K562 (cell line): ENCODE measurements around the gene PRPF6. TPM values are rescaled to one million over a fixed set of nuclear protein-coding genes. Genes with fewer than 3 reads are reported as not detected.

Experiments used
- ATAC-seq: fragments of 200-7000 bp; cut with Tn5 transposase; 3 replicates; pipeline ENCODE4 v1.9.1; 2020; ENCODE audit warnings: moderate library complexity
- BruUV-seq: library from RNA; stranded (reverse); fragments of 400-500 nt; replicated peaks from 2 replicates; lab custom pipeline; 2021; lab: Mats Ljungman, UMichigan
- CTCF ChIA-PET: fragments of 300-600 bp; formaldehyde crosslinking; extraction: SDS; loops from one replicate; lab custom pipeline; 2021; ENCODE audit warnings: low intra/inter-chr PET ratio; lab: Yijun Ruan, JAX
- POLR2A ChIA-PET: fragments of 300-600, 350-650 bp; sonication (Branson Sonifier 250); formaldehyde crosslinking; extraction: SDS; loops from one replicate; lab custom pipeline; 2021; ENCODE audit warnings: antibody characterized with exemption, inconsistent platforms; lab: Yijun Ruan, JAX
- DNase-seq, 4 experiments: peaks; one replicate each; pipeline versions ENCODE4 v3.0.0 to v3.0.0-alpha.2; 2011 to 2018; ENCODE audit warnings: low spot score in 3 of 4, mixed read lengths in 3 of 4; ENCODE audit errors: extremely low read depth in 1 of 4
- FAIRE-seq: peaks from 2 replicates; lab custom pipeline; 2011; peaks lifted over from hg19 to GRCh38; lab: Jason Lieb, UNC
- H2AFZ ChIP-seq: 2 replicates; pipeline ENCODE4 v1.6.0; 2011; ENCODE audit warnings: low read depth, low read length, control low read depth, inconsistent platforms
- H3K27ac ChIP-seq: fragments of 200-600 bp; 3 replicates; pipeline ENCODE4 v1.8.0; 2011; ENCODE audit warnings: low read depth, mild to moderate bottlenecking, control low read depth, inconsistent platforms, low read length, moderate library complexity, mixed read lengths; ENCODE audit errors: extremely low read depth
- H3K27me3 ChIP-seq, 2 experiments: fragments of 300-600 bp in 1 of 2; 2 replicates in 1 of 2; 3 replicates in 1 of 2; pipeline versions ENCODE4 v1.6.0 to v1.8.0; 2011; ENCODE audit warnings: inconsistent platforms in 2 of 2, low read length in 2 of 2, mild to moderate bottlenecking in 1 of 2, mixed read lengths in 1 of 2, moderate library complexity in 1 of 2; ENCODE audit not compliant: control insufficient read depth in 2 of 2, insufficient read depth in 2 of 2
- H3K36me3 ChIP-seq: fragments of 300-600 bp; 3 replicates; pipeline ENCODE4 v1.8.0; 2011; ENCODE audit warnings: mild to moderate bottlenecking, low read length, inconsistent platforms; ENCODE audit not compliant: control insufficient read depth, insufficient read depth
- H3K4me1 ChIP-seq, 2 experiments: fragments of 200-600 bp in 1 of 2; replicated peaks in 1 of 2; 2 replicates in 1 of 2; 3 replicates in 1 of 2; pipeline versions ENCODE4 v1.5.1 to v1.8.0; 2011; ENCODE audit warnings: inconsistent platforms in 2 of 2, low read length in 2 of 2, mild to moderate bottlenecking in 1 of 2, mixed read lengths in 1 of 2, moderate library complexity in 1 of 2; ENCODE audit not compliant: control insufficient read depth in 2 of 2, insufficient read depth in 2 of 2
- H3K4me2 ChIP-seq: 2 replicates; pipeline ENCODE4 v1.6.1; 2011; ENCODE audit warnings: low read length, control low read depth, inconsistent platforms, mixed read lengths; ENCODE audit not compliant: insufficient read depth
- H3K4me3 ChIP-seq: fragments of 200-600 bp; sonication (generic), shearing (Covaris generic); 2 replicates; pipeline ENCODE4 v1.5.1; 2016; ENCODE audit warnings: control low read depth, inconsistent platforms
- H3K79me2 ChIP-seq: fragments of 200-600 bp; 3 replicates; pipeline ENCODE4 v1.8.0; 2011; ENCODE audit warnings: low read length, inconsistent platforms; ENCODE audit not compliant: control insufficient read depth, insufficient read depth
- H3K9ac ChIP-seq, 2 experiments: 2 replicates each; pipeline versions ENCODE4 v1.6.0 to v1.6.1; 2011; ENCODE audit warnings: low read depth in 2 of 2, low read length in 2 of 2, control low read depth in 1 of 2, inconsistent platforms in 1 of 2, mild to moderate bottlenecking in 1 of 2, mixed read lengths in 1 of 2; ENCODE audit not compliant: insufficient read depth in 1 of 2
- H3K9me1 ChIP-seq: one replicate; pipeline ENCODE4 v1.6.0; 2011; ENCODE audit warnings: inconsistent platforms, mild to moderate bottlenecking, low read length, moderate library complexity; ENCODE audit not compliant: control insufficient read depth, insufficient read depth
- H3K9me3 ChIP-seq: replicated peaks from 2 replicates; pipeline ENCODE4 v1.5.1; 2011; ENCODE audit warnings: low read depth, low read length, inconsistent platforms; ENCODE audit not compliant: control insufficient read depth, insufficient read depth
- H4K20me1 ChIP-seq: replicated peaks from 2 replicates; pipeline ENCODE4 v1.6.1; 2011; ENCODE audit warnings: low read length, inconsistent platforms, mixed read lengths; ENCODE audit not compliant: control insufficient read depth, insufficient read depth
- C11orf30 ChIP-seq: fragments of 450-650 bp; IDR thresholded peaks from 2 replicates; pipeline ENCODE4 v1.6.1; 2016; ENCODE audit warnings: low read depth, mild to moderate bottlenecking
- GATAD2B ChIP-seq: fragments of 450-650 bp; IDR thresholded peaks from 2 replicates; pipeline ENCODE4 v1.6.1; 2017; ENCODE audit warnings: mild to moderate bottlenecking, borderline replicate concordance
- HDGF ChIP-seq: fragments of 450-650 bp; IDR thresholded peaks from 2 replicates; pipeline ENCODE4 v1.6.1; 2016
- MAFK ChIP-seq: IDR thresholded peaks from 2 replicates; pipeline ENCODE4 v1.6.1; 2011; ENCODE audit warnings: low read length, improper control_type of control experiment
- NFE2 ChIP-seq: IDR thresholded peaks from 2 replicates; pipeline ENCODE4 v1.6.1; 2014; ENCODE audit warnings: antibody characterized with exemption, low read depth
- ZNF217 ChIP-seq: sonication (generic); formaldehyde crosslinking; IDR thresholded peaks from 2 replicates; pipeline ENCODE4 v1.8.0; 2022; ENCODE audit warnings: mild to moderate bottlenecking, missing genetic modification reagents
- ZNF316 ChIP-seq: fragments of 450-650 bp; IDR thresholded peaks from 2 replicates; pipeline ENCODE4 v1.6.1; 2016
- WGBS: fragments of 100-300 bp; shearing (Covaris generic); methylation state at CpG from one replicate; pipeline ENCODE4 v1.1.6; 2016; ENCODE audit warnings: low coverage, mixed read lengths; ENCODE audit not compliant: insufficient coverage; ENCODE audit errors: missing lambda C conversion rate; 5-methylcytosine and 5-hydroxymethylcytosine counted together
- in situ Hi-C: fragments of 300-500 bp; cut with MboI; formaldehyde crosslinking; loops from 4 replicates; pipeline ENCODE4 v1.15.0; 2018; ENCODE audit warnings: inconsistent platforms, mixed read lengths
- intact Hi-C: fragments of 100-400 bp; cut with micrococcal nuclease; formaldehyde crosslinking; loops from 2 replicates; pipeline ENCODE4 v1.14.2; 2022
- polyA plus RNA-seq, 8 experiments: library from polyadenylated mRNA; depleted of rRNA in 4 of 8; stranded (reverse) in 5 of 8; unstranded in 3 of 8; fragments of >200 nt; fragmentation: Nextera tagmentation in 2 of 8; fragmentation: Illumina TruSeq in 1 of 8; extraction: Ambion mirVana in 2 of 8; extraction: Trizol in 1 of 8; gene quantifications; 2 replicates each; pipeline versions ENCODE4 v1.2.1 to v1.2.3, GENCODE V29; 2011 to 2014; ENCODE audit warnings: inconsistent platforms in 1 of 8, missing spikeins in 1 of 8
- total RNA-seq, 7 experiments: library from RNA; depleted of rRNA in 6 of 7; stranded (reverse); fragments of >200 nt in 6 of 7; fragmentation: Illumina TruSeq in 2 of 7; extraction: Trizol in 2 of 7; gene quantifications; 2 replicates each; pipeline versions ENCODE4 v1.2.1 to v1.2.3, GENCODE V29; 2011 to 2021; ENCODE audit warnings: low replicate concordance in 1 of 7

PRPF6 gene
- total and polyA plus RNA-seq, 9 of the 15 experiments (the other 6 are each of a cell fraction or from before 2014, with no cell fraction given) = 4.2 to 83.2 (median 59.9) TPM

DNA sequence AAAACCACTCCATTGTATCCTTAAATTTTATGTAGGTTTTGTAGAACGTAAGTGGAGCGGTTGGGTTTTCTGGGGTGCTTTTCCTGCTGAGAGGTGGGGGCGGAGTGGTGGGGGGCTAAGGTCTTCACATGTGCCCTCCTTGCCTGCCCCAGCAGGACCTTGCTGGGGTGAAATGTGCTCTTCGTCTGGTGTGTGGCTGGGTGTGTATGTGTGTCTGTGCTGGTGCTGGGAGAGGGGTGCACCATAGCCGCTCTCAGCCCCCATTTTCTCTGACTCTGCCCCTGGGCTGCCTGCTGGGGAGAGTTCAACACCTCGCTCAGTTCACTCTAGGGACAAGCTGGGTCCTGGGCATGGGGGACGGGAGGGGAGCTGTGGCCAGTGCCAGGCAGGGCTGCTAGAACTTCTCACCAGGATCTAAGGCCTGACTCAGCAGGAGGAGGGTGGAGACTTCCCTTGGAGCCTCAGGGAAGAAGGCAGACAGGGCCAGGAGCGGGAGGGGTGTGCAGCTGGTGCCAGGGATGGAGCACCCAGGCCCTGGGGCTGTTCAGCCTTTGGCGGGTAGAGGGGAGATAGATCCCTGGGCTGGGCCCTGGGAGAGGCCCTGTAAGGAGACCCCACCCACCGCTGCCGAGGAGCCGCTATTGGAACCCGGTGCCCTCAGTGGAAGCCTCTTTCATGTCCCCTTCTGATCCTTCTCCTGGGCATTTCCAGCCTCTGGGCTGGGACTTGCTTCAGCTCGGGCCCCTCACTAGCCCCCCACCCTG, 63.7 kb downstream of the PRPF6 start:
- BruUV-seq = no TSS peak
- Histone ChIP-seq H3K79me2 (peaks cover 12% of the 10 kb centered on the region), H3K9me3 (no peaks in the 10 kb centered on the region), H3K4me3 (no peak overlapping the region), H3K9me1 (peaks cover 4% of the 10 kb centered on the region), H3K4me1 (peaks cover 31 to 76% of the 10 kb centered on the region in 2 experiments), H4K20me1 (no peaks in the 10 kb centered on the region), H3K9ac (peak overlapping the region; percentile 19 to 84; a peak in 3 of 4 replicates), H3K36me3 (peaks cover 12% of the 10 kb centered on the region; the same call in 1 of the 3 replicates), H3K4me2 (0 out of 2 replicates have a peak overlapping the region, but pooled peaks have one; percentile 1), H3K27me3 (no peaks in the 10 kb centered on the region), H2AFZ (peak overlapping the region; percentile 77), H3K27ac (peak overlapping the region; percentile 61; the same call in 1 of the 3 replicates)
- ATAC-seq = no peak
- FAIRE-seq = peak; percentile 26
- ChIA-PET CTCF (no interaction called here), POLR2A (interaction anchor here (2.3 kb wide), 1 partner anchor 9 kb away, joined by 10 read pairs; no protein-coding TSS in a partner anchor)
- in situ Hi-C loops (no loop called here), intact Hi-C loops (no loop called here)
- TF ChIP-seq NFE2 = peak; percentile 31
- TF ChIP-seq ZNF217 (CRISPR knock-in tag) = no peak
- TF ChIP-seq GATAD2B = no peak
- peak; percentile 57 for TF ChIP-seq ZNF316
- TF ChIP-seq C11orf30 = peak; percentile 75
- TF ChIP-seq MAFK = 0 out of 2 replicates have a peak, but pooled peaks have one; percentile 18
- TF ChIP-seq HDGF = 0 out of 2 replicates have a peak, but pooled peaks have one; percentile 28
- no peak for DNase-seq
- WGBS = 59% methylated on average over 11 of the region's 14 CpGs
